T-helper 22 cell (primary cell): ENCODE measurements around the gene GCAT.

ENCODE experiments used
- DNase-seq: peaks from one replicate; pipeline ENCODE4 v3.0.0-alpha.2; 2020; ENCODE audit warnings: low read depth

Gene GCAT

DNA sequence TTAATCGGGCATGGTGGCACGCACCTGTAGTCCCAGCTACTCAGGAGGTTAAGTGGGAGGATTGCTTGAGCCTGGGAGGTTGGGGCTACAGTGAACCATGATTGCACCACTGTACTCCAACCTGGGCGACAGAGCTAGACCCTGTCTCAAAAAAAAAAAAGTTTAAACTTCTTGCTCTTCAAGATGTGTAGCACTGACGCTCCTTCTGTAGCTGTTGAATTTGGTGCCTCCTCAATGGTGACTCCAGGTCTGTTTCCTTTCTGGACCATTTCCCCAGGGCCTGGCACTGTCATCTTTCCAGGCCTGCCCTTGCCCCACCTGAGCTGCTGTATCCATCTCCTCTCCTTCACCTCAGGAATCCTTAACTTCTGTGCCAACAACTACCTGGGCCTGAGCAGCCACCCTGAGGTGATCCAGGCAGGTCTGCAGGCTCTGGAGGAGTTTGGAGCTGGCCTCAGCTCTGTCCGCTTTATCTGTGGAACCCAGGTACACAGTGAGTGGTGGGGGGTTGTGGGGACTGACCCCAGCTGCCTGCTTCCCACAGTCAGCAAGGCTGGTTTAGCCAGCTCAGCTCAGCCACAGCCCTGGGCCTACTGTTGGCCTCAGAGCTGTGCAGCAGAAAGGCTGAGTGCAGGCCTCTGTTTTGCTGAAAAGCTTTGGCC, 2.1 kb downstream of the GCAT start:
- no peak for DNase-seq

DNA sequence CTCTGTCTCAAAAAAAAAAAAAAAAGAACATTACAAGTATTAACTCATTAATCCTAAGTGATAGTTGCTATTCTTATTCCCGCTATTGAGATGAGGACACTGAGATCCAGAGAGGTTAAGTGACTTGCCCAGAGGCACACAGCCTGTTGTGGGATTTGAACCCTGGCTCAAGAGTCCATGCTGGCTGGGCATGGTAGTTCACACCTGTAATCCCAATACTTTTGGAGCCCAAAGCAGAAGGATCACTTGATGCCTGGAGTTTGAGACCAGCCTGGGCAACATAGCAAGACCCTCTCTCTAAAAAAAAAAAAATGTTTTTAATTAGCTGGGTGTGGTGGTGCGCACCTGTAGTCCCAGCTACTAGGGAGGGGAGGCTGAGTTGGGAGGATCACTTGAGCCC, 4.1 kb downstream of the GCAT start:
- DNase-seq: no peak

DNA sequence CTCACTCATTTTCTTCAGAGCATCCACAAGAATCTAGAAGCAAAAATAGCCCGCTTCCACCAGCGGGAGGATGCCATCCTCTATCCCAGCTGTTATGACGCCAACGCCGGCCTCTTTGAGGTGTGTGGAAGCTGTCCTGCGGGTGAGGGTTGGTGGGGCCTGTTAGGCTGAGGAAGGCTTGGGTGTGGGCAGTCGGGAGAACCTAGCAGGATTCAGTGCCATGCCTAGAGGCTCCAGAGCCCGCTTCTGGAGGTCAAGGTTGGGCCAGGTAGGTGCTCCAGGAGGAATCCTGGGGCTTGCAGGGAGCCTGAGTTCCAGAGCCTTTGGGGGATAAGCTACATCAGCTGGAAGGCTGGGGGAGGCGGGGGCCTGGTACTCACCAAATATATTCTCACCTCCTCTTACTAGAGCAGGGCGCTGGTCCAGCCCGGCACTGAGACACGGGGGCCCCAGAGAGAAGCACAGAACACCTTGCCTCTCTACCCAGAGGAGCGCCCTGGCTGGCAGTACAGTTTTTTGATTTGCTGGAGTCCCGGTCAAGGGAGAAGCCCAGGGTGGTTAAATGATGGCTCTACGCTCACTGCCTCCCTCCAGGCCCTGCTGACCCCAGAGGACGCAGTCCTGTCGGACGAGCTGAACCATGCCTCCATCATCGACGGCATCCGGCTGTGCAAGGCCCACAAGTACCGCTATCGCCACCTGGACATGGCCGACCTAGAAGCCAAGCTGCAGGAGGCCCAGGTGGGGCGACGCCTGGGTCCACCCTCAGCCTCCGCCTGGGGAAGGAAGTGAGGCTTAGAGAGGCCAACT, 5.3 kb downstream of the GCAT start:
- DNase-seq: no peak

DNA sequence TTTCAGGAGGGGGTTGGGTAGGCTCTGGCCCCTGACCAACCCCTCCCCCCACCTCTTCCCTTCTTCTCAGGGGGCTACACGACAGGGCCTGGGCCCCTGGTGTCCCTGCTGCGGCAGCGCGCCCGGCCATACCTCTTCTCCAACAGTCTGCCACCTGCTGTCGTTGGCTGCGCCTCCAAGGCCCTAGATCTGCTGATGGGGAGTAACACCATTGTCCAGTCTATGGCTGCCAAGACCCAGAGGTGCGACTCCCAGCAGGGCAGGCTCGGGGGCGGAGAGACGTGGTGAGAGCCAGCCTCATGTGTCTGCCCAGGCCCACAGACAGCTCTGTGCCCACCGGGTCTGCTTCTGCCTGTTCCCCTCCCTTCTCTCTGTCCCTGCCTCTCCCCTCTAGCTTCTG, 7.9 kb downstream of the GCAT start:
- no peak for DNase-seq

DNA sequence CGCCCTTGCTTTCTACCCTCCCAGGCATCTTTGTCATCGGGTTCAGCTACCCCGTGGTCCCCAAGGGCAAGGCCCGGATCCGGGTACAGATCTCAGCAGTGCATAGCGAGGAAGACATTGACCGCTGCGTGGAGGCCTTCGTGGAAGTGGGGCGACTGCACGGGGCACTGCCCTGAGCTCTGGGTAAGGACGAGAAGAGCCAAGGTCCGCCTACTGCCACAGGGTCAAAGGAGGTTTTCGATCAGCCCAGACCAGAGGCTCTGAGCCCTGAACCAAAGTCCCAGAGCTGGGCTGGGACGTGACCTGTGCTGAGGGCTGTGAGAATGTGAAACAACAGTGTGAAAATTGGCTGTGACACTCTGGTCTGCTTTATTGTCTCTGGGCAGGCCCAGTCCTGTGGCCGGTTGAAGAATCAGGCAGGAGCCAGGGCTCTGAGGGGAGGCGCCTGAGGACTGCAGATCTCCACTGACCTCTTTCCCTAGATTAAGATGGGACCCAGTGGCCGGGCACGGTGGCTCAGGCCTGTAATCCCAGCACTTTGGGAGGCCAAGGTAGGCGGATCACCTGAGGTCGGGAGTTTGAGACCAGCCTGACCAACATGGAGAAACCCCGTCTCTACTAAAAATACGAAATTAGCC, 8.9 kb downstream of the GCAT start:
- DNase-seq: no peak

- peak; percentile 40 for DNase-seq
Observed at GRCh38 chr22:37817705-37818408, 10.1 kb downstream of the GCAT start.

GRCh38 chr22:37818409-37819104, 10.8 kb downstream of the GCAT start:
- DNase-seq: peak; percentile 40

DNA sequence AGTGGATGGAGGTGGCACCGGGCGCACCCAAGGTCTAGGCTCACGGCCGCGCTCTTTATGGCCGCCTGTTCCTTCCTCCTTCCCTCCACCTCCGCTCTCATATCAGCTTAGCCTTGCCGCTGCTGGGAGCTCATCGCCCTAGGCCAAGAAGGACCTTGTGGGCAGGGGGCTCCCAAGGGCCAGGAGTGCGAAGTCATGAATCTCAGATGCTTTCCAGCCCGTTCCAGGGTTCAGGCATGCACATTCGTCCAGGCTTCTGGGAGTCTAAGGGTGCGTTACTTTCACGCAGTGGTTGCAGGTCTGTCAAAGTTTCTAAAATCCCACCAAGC, 11.3 kb downstream of the GCAT start:
- DNase-seq: no peak

DNA sequence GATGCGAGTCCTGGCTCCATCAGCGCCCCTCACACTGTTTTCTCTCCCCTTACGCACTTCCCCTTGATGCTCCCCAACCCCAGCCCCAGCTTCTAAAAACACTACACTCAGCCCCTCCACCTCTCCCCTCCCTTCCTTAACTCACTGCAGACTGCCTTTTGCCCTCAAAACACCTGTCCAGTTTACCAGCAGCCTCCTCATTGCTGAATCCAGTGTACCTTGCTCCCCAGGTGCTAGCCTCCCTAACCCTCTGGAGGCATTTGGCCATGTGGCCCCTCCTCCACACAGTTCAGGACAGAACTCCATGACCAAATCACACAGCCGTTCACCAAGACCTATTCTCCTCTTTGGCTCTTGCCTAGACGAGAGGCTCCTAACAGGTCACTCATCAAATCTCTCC, 12.6 kb downstream of the GCAT start:
- DNase-seq: no peak

DNA sequence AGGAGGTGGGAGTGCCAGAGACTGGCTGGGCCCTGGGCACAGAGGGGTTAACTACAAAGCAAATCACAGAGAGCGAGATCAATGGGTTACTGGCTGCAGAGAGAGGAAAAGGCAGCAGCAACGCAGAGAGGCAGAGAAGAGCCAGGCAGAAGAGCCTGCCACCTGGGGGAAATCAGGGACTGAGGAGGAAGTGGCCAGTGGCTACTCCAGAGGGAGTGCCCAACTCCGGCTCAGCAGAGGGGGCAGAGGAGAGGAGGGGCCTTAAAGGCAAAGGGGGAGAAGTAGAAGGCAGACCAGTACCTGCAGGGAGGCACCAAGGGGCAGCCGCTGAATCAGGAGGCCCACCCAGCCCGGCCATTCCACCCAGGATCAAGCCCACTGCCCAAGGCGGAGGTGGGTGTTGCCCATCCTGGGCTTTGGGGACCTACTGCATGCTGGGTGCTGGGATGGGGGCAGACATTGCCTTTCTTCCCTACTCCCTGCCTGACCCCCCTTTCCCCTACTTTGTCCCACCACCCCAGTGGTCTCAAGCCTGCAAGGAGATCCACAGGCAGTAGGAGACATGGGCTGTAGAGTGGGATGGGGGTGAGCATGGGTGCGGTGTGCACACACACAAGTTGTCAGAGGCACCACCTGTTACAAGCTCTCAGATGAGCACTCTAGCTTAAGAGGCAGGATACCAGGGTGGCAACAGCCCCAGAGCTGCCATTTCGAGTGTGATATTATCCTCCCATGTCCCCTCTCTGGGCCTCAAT, 14.5 kb downstream of the GCAT start:
- DNase-seq: no peak

GRCh38 chr22:37823134-37823985, 15.6 kb downstream of the GCAT start, which contains the start of gene GALR3:
GALR3 (plus strand) TSS chr22:37823382; CDS start chr22:37823407, 25 bp downstream.
- DNase-seq: no peak

GRCh38 chr22:37824674-37825641, 17.2 kb downstream of the GCAT start:
- no peak for DNase-seq

DNA sequence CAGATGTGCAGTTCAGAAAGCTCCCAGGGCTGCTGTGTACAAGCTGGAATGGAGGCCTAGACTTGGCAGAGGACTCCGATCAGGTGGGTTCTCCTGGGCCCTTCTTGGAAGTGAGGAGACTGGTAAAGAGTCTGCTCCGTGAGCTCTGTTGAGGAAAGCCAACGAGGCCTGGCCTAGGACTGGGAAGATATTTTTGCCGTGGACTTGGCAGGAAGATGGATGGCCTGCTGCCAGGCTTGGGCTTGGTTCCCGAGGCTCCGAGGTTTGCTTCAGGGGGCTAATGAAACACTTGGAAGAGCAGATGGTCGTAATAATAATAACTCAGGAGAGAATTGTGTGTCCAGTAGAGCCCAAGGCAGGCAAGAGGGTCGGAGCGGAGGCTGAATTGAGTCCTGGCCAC, 19.3 kb downstream of the GCAT start:
- DNase-seq: no peak

DNA sequence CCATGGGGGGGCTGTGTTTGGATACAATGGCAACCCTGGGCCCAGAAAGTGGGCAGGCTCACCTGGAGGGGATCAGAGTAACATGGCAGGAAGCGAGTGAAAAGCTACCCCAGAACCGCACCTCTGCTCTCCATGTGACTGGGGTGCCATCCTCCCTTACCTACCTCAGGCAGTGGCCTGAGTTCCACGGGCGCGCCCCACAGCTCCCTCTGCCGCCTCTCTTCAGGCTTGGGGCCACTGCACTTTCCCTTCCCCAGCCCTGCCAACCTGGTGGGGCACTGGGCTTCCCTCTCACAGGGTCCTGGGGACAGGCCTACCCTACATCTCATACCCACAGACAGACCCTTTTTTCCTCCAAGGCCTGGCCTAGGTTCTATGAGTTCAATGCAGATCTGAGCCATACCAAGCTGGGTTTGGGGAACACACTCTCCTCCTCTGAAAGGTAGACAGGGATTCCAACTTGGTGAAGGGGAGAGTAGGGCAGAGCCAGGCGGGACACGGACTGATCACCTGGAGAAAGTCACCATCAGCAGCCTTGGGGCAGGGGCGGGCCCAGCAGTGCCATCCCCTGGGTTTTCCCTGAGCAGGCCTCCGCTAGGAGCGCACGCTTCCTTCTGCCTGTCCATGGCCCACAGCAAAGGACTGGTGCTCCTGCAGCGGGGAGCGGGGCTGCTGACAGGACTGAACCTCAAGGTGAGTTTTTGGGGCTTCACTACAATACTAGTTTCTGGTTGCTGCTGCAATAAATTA, 22.5 kb downstream of the GCAT start:
- no peak for DNase-seq

- DNase-seq: no peak
Observed at GRCh38 chr22:37831472-37831871, 23.7 kb downstream of the GCAT start.

DNA sequence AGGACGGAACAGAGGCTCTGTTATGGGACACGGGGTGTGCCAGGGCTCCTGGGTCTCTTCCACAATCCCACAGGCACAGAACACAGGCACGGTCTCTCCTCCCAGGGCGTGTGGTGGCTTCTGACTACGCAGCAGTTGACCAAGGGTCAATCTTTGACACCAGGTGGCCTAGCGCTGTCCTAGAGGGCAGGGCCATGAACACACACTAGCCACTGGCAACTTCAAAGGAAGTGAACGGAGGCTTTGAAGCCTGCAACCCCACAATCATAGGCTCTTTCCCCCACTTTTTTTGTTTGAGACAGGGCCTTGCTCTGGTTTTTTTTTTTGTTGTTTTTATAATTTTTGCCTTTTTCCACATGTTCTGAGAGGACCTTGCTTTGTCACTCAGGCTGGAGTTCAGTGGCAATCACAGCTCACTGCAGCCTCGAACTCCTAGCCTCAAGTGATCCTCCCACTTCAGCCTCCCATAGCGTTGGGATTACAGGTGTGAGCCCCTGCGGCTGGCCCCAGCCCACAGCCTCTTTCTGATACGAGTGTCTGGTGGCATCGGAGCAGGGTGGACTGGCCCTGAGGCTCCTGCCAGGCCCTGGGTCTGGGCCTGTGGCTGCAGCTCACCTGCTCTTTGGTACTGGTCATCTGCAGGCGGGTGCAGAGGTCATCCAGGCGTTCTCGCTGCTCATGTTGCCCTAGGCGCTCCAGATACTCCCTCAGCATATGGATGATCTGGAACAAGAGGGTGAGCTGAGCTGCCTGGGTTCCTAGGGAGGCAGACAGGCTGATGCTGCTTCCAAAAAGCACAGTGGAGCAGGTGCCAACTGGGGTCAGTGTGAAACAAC, 24.5 kb downstream of the GCAT start:
- DNase-seq: no peak

- DNase-seq: no peak
Observed at GRCh38 chr22:37842015-37842793, 34.5 kb downstream of the GCAT start.
